Neural cell (in vitro differentiated cells): ENCODE data around the gene NKD2.

ENCODE experiments used
- CTCF ChIP-seq: fragments of 450-650 bp; IDR thresholded peaks from 2 replicates; pipeline ENCODE4 v1.5.1; 2014; ENCODE audit warnings: antibody characterized with exemption, mild to moderate bottlenecking, moderate library complexity; ENCODE audit not compliant: poor library complexity, severe bottlenecking
- EZH2 ChIP-seq: fragments of 200-600, 300-800 bp; shearing (Covaris generic), sonication (generic); IDR thresholded peaks from 2 replicates; pipeline ENCODE4 v1.6.1; 2014; ENCODE audit warnings: antibody characterized with exemption, low read length, borderline replicate concordance, mild to moderate bottlenecking; ENCODE audit not compliant: insufficient read depth, poor library complexity, severe bottlenecking
- REST ChIP-seq: IDR thresholded peaks from 2 replicates; pipeline ENCODE4 v1.6.1; 2012; ENCODE audit warnings: borderline replicate concordance
- TAF1 ChIP-seq: IDR thresholded peaks from 2 replicates; pipeline ENCODE4 v1.6.1; 2012; ENCODE audit warnings: low read depth

- TF ChIP-seq TAF1 = no peak
- TF ChIP-seq EZH2 = no peak
- no peak for TF ChIP-seq REST
- TF ChIP-seq CTCF = no peak
These were observed 35.5 kb downstream of the NKD2 start for GRCh38 chr5:1044117-1044516.
